ENCODE measurements around the gene NTMT2.

- no peak for TF ChIP-seq CTCF (IDR thresholded peaks at IDR 0.05)
- no peak for TF ChIP-seq POLR2A (IDR thresholded peaks at IDR 0.05)
Observed at GRCh38 chr1:170204121-170204520, 58.4 kb downstream of the NTMT2 start.
